K562 (cell line): ENCODE measurements around the gene MTF1. TPM values are rescaled to one million over a fixed set of nuclear protein-coding genes. Genes with fewer than 3 reads are reported as not detected.

ENCODE experiments used
- ARID1B ChIP-seq: fragments of 450-650 bp; IDR thresholded peaks from 2 replicates; pipeline ENCODE4 v1.6.1; 2016; ENCODE audit warnings: antibody characterized with exemption, mild to moderate bottlenecking, inconsistent platforms
- ATF7 ChIP-seq: fragments of 450-650 bp; IDR thresholded peaks from 2 replicates; pipeline ENCODE4 v1.7.1; 2014; ENCODE audit warnings: mild to moderate bottlenecking, moderate library complexity
- EP300 ChIP-seq: IDR thresholded peaks from 2 replicates; pipeline ENCODE4 v1.6.1; 2012; ENCODE audit warnings: low read length, improper control_type of control experiment
- FOXM1 ChIP-seq, 2 experiments: fragments of 450-650 bp in 1 of 2; sonication (generic) in 1 of 2; formaldehyde crosslinking in 1 of 2; IDR thresholded peaks; 2 replicates each; pipeline versions ENCODE4 v1.6.1 to v1.9.0; 2017 to 2022; ENCODE audit warnings: low read depth in 2 of 2, mild to moderate bottlenecking in 2 of 2, missing genetic modification reagents in 1 of 2, moderate library complexity in 1 of 2
- LCOR ChIP-seq: sonication (generic); formaldehyde crosslinking; IDR thresholded peaks from 2 replicates; pipeline ENCODE4 v1.8.0; 2022; ENCODE audit warnings: mild to moderate bottlenecking, missing genetic modification reagents
- NCOA6 ChIP-seq: fragments of 450-650 bp; IDR thresholded peaks from 2 replicates; pipeline ENCODE4 v1.6.1; 2017; ENCODE audit warnings: mild to moderate bottlenecking
- PTTG1 ChIP-seq: fragments of 450-650 bp; IDR thresholded peaks from 2 replicates; pipeline ENCODE4 v1.6.1; 2016; ENCODE audit warnings: low read depth, mild to moderate bottlenecking, missing genetic modification characterization, missing compliant biosample characterization
- RBFOX2 ChIP-seq: fragments of 200-400 bp; formaldehyde crosslinking; IDR thresholded peaks from 2 replicates; pipeline ENCODE4 v1.6.1; 2017; ENCODE audit warnings: low read depth, mild to moderate bottlenecking, low read length, moderate library complexity
- RBM39 ChIP-seq: fragments of 200-400 bp; formaldehyde crosslinking; optimal IDR thresholded peaks from 2 replicates; pipeline ENCODE3; 2018; ENCODE audit warnings: low read depth, low read length
- RFX5 ChIP-seq: IDR thresholded peaks from 2 replicates; pipeline ENCODE4 v1.6.1; 2011; ENCODE audit warnings: low read depth, mild to moderate bottlenecking, improper control_type of control experiment, low read length
- SETDB1 ChIP-seq: IDR thresholded peaks from one replicate; pipeline ENCODE4 v1.6.1; 2012; ENCODE audit warnings: low read length, control low read depth, inconsistent platforms
- SMAD1 ChIP-seq: fragments of 150-350 bp; IDR thresholded peaks from 2 replicates; pipeline ENCODE4 v1.6.1; 2014; ENCODE audit warnings: low read length, low read depth; ENCODE audit not compliant: partially characterized antibody
- SMC3 ChIP-seq: conservative IDR thresholded peaks from 2 replicates; pipeline ENCODE4 v1.6.1; 2011; ENCODE audit warnings: low read depth, low read length, improper control_type of control experiment; ENCODE audit not compliant: insufficient read depth
- SP1 ChIP-seq: sonication (generic); formaldehyde crosslinking; IDR thresholded peaks from 2 replicates; pipeline ENCODE4 v1.8.1; 2022; ENCODE audit warnings: mild to moderate bottlenecking, missing genetic modification reagents
- TCF7L2 ChIP-seq: fragments of 150-350 bp; IDR thresholded peaks from 2 replicates; pipeline ENCODE4 v1.6.1; 2016; ENCODE audit warnings: low read depth, mild to moderate bottlenecking, low read length, moderate library complexity
- TEAD4 ChIP-seq, 2 experiments: sonication (generic) in 1 of 2; formaldehyde crosslinking in 1 of 2; IDR thresholded peaks; 2 replicates each; pipeline versions ENCODE4 v1.6.1 to v1.8.0; 2012 to 2022; ENCODE audit warnings: borderline replicate concordance in 1 of 2, inconsistent platforms in 1 of 2, low read length in 1 of 2, mild to moderate bottlenecking in 1 of 2, missing genetic modification reagents in 1 of 2
- ZC3H8 ChIP-seq: fragments of 450-650 bp; IDR thresholded peaks from 2 replicates; pipeline ENCODE4 v1.6.1; 2017
- ZNF232 ChIP-seq: sonication (generic); formaldehyde crosslinking; IDR thresholded peaks from 2 replicates; pipeline ENCODE4 v1.8.0; 2022; ENCODE audit warnings: mild to moderate bottlenecking, missing genetic modification reagents
- ZNF239 ChIP-seq: fragments of 250-450 bp; sonication (Bioruptor Pico); IDR thresholded peaks from 2 replicates; pipeline ENCODE4 v1.4.0; 2020; ENCODE audit warnings: mild to moderate bottlenecking
- ZNF707 ChIP-seq: fragments of 250-450 bp; sonication (Bioruptor Pico); conservative IDR thresholded peaks from 2 replicates; pipeline ENCODE4 v1.8.0; 2022; ENCODE audit warnings: inconsistent platforms, mild to moderate bottlenecking, moderate library complexity
- ZNF77 ChIP-seq: fragments of 250-450 bp; sonication (Bioruptor Pico); IDR thresholded peaks from 2 replicates; pipeline ENCODE4 v1.5.0; 2020
- polyA plus RNA-seq, 8 experiments: library from polyadenylated mRNA; depleted of rRNA in 4 of 8; stranded (reverse) in 5 of 8; unstranded in 3 of 8; fragments of >200 nt; fragmentation: Nextera tagmentation in 2 of 8; fragmentation: Illumina TruSeq in 1 of 8; extraction: Ambion mirVana in 2 of 8; extraction: Trizol in 1 of 8; gene quantifications; 2 replicates each; pipeline versions ENCODE4 v1.2.1 to v1.2.3, GENCODE V29; 2011 to 2014; ENCODE audit warnings: inconsistent platforms in 1 of 8, missing spikeins in 1 of 8
- total RNA-seq, 7 experiments: library from RNA; depleted of rRNA in 6 of 7; stranded (reverse); fragments of >200 nt in 6 of 7; fragmentation: Illumina TruSeq in 2 of 7; extraction: Trizol in 2 of 7; gene quantifications; 2 replicates each; pipeline versions ENCODE4 v1.2.1 to v1.2.3, GENCODE V29; 2011 to 2021; ENCODE audit warnings: low replicate concordance in 1 of 7
- TF ChIP-seq, protein P1 (sequence below): sonication (generic); formaldehyde crosslinking; IDR thresholded peaks from 2 replicates; pipeline ENCODE4 v1.8.1; 2023; ENCODE audit warnings: mild to moderate bottlenecking, missing genetic modification reagents
- TF ChIP-seq, protein P2 (sequence below): fragments of 200-800 bp; sonication (Bioruptor generic); IDR thresholded peaks from 2 replicates; pipeline ENCODE4 v1.6.1; 2017; ENCODE audit warnings: missing genetic modification characterization, missing compliant biosample characterization
- TF ChIP-seq, protein P3 (sequence below): fragments of 450-650 bp; conservative IDR thresholded peaks from 2 replicates; pipeline ENCODE4 v1.6.1; 2016; ENCODE audit warnings: missing genetic modification characterization, low read depth, mild to moderate bottlenecking, control low read depth, missing compliant biosample characterization
- TF ChIP-seq, protein P4 (sequence below): fragments of 450-650 bp; IDR thresholded peaks from 2 replicates; pipeline ENCODE4 v1.6.1; 2017; ENCODE audit warnings: antibody characterized with exemption

Gene MTF1
- total and polyA plus RNA-seq, 9 of the 15 experiments (the other 6 are each of a cell fraction or from before 2014, with no cell fraction given), result 1.1 to 12.2 (median 4.3) TPM

GRCh38 chr1:37793773-37794371 lies 65.5 kb downstream of the MTF1 start, which contains the start of gene MANEAL (continued):
- TF ChIP-seq TEAD4 (IDR thresholded peaks at IDR 0.05; ENCODE audit: low read length) (no peak), TEAD4 (CRISPR knock-in tag; IDR thresholded peaks at IDR 0.05; ENCODE audit: borderline replicate concordance) (no peak), ZNF707 (no peak), RFX5 (no peak), FOXM1 (IDR thresholded peaks at IDR 0.05; ENCODE audit: low read depth) (no peak), FOXM1 (CRISPR knock-in tag; IDR thresholded peaks at IDR 0.05; ENCODE audit: low read depth) (no peak), SETDB1 (no peak), TCF7L2 (no peak), SMC3 (no peak), SMAD1 (no peak), ARID1B (no peak), ATF7 (peak; percentile 29; the same call in 1 of the 2 replicates), RBM39 (no peak), ZNF77 (no peak), PTTG1 (tag) (no peak), ZNF239 (CRISPR knock-in tag) (no peak), EP300 (no peak), RBFOX2 (peak; percentile 52), ZNF232 (no peak), SP1 (CRISPR knock-in tag) (no peak), ZC3H8 (no peak), LCOR (no peak), NCOA6 (no peak)
- TF ChIP-seq, protein P1, sequence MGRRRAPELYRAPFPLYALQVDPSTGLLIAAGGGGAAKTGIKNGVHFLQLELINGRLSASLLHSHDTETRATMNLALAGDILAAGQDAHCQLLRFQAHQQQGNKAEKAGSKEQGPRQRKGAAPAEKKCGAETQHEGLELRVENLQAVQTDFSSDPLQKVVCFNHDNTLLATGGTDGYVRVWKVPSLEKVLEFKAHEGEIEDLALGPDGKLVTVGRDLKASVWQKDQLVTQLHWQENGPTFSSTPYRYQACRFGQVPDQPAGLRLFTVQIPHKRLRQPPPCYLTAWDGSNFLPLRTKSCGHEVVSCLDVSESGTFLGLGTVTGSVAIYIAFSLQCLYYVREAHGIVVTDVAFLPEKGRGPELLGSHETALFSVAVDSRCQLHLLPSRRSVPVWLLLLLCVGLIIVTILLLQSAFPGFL, result no peak
- TF ChIP-seq, protein P2, sequence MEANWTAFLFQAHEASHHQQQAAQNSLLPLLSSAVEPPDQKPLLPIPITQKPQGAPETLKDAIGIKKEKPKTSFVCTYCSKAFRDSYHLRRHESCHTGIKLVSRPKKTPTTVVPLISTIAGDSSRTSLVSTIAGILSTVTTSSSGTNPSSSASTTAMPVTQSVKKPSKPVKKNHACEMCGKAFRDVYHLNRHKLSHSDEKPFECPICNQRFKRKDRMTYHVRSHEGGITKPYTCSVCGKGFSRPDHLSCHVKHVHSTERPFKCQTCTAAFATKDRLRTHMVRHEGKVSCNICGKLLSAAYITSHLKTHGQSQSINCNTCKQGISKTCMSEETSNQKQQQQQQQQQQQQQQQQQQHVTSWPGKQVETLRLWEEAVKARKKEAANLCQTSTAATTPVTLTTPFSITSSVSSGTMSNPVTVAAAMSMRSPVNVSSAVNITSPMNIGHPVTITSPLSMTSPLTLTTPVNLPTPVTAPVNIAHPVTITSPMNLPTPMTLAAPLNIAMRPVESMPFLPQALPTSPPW (CRISPR knock-in tag), result peak; percentile 65
- TF ChIP-seq, protein P3, sequence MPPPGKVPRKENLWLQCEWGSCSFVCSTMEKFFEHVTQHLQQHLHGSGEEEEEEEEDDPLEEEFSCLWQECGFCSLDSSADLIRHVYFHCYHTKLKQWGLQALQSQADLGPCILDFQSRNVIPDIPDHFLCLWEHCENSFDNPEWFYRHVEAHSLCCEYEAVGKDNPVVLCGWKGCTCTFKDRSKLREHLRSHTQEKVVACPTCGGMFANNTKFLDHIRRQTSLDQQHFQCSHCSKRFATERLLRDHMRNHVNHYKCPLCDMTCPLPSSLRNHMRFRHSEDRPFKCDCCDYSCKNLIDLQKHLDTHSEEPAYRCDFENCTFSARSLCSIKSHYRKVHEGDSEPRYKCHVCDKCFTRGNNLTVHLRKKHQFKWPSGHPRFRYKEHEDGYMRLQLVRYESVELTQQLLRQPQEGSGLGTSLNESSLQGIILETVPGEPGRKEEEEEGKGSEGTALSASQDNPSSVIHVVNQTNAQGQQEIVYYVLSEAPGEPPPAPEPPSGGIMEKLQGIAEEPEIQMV, result no peak
- TF ChIP-seq, protein P4, sequence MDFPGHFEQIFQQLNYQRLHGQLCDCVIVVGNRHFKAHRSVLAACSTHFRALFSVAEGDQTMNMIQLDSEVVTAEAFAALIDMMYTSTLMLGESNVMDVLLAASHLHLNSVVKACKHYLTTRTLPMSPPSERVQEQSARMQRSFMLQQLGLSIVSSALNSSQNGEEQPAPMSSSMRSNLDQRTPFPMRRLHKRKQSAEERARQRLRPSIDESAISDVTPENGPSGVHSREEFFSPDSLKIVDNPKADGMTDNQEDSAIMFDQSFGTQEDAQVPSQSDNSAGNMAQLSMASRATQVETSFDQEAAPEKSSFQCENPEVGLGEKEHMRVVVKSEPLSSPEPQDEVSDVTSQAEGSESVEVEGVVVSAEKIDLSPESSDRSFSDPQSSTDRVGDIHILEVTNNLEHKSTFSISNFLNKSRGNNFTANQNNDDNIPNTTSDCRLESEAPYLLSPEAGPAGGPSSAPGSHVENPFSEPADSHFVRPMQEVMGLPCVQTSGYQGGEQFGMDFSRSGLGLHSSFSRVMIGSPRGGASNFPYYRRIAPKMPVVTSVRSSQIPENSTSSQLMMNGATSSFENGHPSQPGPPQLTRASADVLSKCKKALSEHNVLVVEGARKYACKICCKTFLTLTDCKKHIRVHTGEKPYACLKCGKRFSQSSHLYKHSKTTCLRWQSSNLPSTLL, result no peak
